Activated CD8-positive, alpha-beta memory T cell treated with anti-CD3 and anti-CD28 coated beads, Interleukin-2, amount 10 ng/mL, durations not matched to agents 7 days and 5 days (primary cell): ENCODE measurements around the gene LRRC10B. TPM values are rescaled to one million over a fixed set of nuclear protein-coding genes. Genes with fewer than 3 reads are reported as not detected.
"Not testable (repeated sequence)": the region's sequence is repeated elsewhere in the genome, so short reads cannot be mapped to it uniquely, and the experiment has no call there.

ENCODE experiments used
- ATAC-seq: fragments of 150-1000 bp; cut with Tn5 transposase; one replicate; pipeline ENCODE4 v1.10.0; 2021; ENCODE audit warnings: moderate library complexity
- CTCF ChIA-PET: fragments of 350-600 bp; sonication (Branson Sonifier 250); formaldehyde crosslinking; loops from one replicate; lab custom pipeline; 2021; ENCODE audit warnings: antibody characterized with exemption; lab: Charles Lee
- DNase-seq: peaks from one replicate; pipeline ENCODE4 v3.0.0-alpha.2; 2020
- H3K27ac Mint-ChIP-seq: one replicate; pipeline ENCODE4 v1.8.0; 2021; ENCODE audit warnings: mild to moderate bottlenecking, mixed read lengths
- H3K27me3 Mint-ChIP-seq: one replicate; pipeline ENCODE4 v1.8.0; 2021; ENCODE audit warnings: mixed read lengths
- H3K36me3 Mint-ChIP-seq: one replicate; pipeline ENCODE4 v1.8.0; 2021; ENCODE audit warnings: mild to moderate bottlenecking, mixed read lengths
- H3K4me1 Mint-ChIP-seq: one replicate; pipeline ENCODE4 v1.8.0; 2021; ENCODE audit warnings: mixed read lengths
- H3K4me3 Mint-ChIP-seq: one replicate; pipeline ENCODE4 v1.8.0; 2021; ENCODE audit warnings: mild to moderate bottlenecking, moderate library complexity, mixed read lengths
- H3K9me3 Mint-ChIP-seq: one replicate; pipeline ENCODE4 v1.8.0; 2022; ENCODE audit warnings: low read depth, mixed read lengths
- total RNA-seq, 2 experiments: library from RNA; stranded (reverse); gene quantifications; one replicate each; pipeline ENCODE4 v1.2.3, GENCODE V29; 2021

Gene LRRC10B
- under 1 TPM in 1 of 2 experiments, not detected in 1; 0.09 TPM for total RNA-seq

- H3K4me1 Mint-ChIP-seq, result peaks cover 11% of the 10 kb centered on the region
- peak within 1 kb of the TSS; percentile 13 for H3K4me3 Mint-ChIP-seq
- ATAC-seq (peak; percentile 54), DNase-seq (peak; percentile 59)
- H3K9me3 Mint-ChIP-seq, result no peaks in the 10 kb centered on the region
- H3K27me3 Mint-ChIP-seq, result peaks cover 57% of the 10 kb centered on the region
- no peaks in the 10 kb centered on the region for H3K36me3 Mint-ChIP-seq
- CTCF ChIA-PET, result interaction anchor here (1.0 to 3.7 kb wide), 5 partner anchors 9 to 73 kb away, joined by 3 to 22 read pairs (median 5); no protein-coding TSS in a partner anchor
- H3K27ac Mint-ChIP-seq, result no peak within 1 kb of the TSS
Observed at GRCh38 chr11:61507962-61508861, at the start of gene LRRC10B. Gene LRRC10B (plus strand): TSS chr11:61508749. CDS start chr11:61508999, 250 bp downstream.

GRCh38 chr11:61460474-61460881 is 48.1 kb upstream of the LRRC10B start:
- H3K9me3 Mint-ChIP-seq, result no peaks in the 10 kb centered on the region
- ATAC-seq (no peak), DNase-seq (no peak)
- CTCF ChIA-PET, result interaction anchor here (1.3 kb wide), 1 partner anchor 8 kb away, joined by 3 read pairs; no protein-coding TSS in a partner anchor
- no peak overlapping the region for H3K4me3 Mint-ChIP-seq
- H3K4me1 Mint-ChIP-seq, result no peaks in the 10 kb centered on the region
- no peak overlapping the region for H3K27ac Mint-ChIP-seq
- peaks cover 11% of the 10 kb centered on the region for H3K36me3 Mint-ChIP-seq
- H3K27me3 Mint-ChIP-seq, result no peaks in the 10 kb centered on the region

- Mint-ChIP-seq H3K4me1 (no peaks in the 10 kb centered on the region), H3K27ac (no peak overlapping the region), H3K9me3 (no peaks in the 10 kb centered on the region)
Observed at GRCh38 chr11:61460986-61461385, 47.6 kb upstream of the LRRC10B start.

GRCh38 chr11:61467602-61468001 is 40.9 kb upstream of the LRRC10B start:
- not testable (repeated sequence) for H3K4me1 Mint-ChIP-seq, ATAC-seq, H3K9me3 Mint-ChIP-seq, H3K27ac Mint-ChIP-seq, H3K27me3 Mint-ChIP-seq, DNase-seq, H3K4me3 Mint-ChIP-seq
- CTCF ChIA-PET, result interaction anchor here (1.7 kb wide), 1 partner anchor 10 kb away, joined by 4 read pairs; no protein-coding TSS in a partner anchor
- H3K36me3 Mint-ChIP-seq, result peaks cover 23% of the 10 kb centered on the region

More at GRCh38 chr11:61460986-61461385, 47.6 kb upstream of the LRRC10B start:
- H3K36me3 Mint-ChIP-seq, result peaks cover 9% of the 10 kb centered on the region
- CTCF ChIA-PET, result interaction anchor here (0.9 to 1.3 kb wide), 4 partner anchors 9 to 56 kb away, joined by 3 to 5 read pairs (median 4); no protein-coding TSS in a partner anchor
- no peak for ATAC-seq
- H3K4me3 Mint-ChIP-seq, result no peak overlapping the region
- no peaks in the 10 kb centered on the region for H3K27me3 Mint-ChIP-seq
- DNase-seq, result no peak

- no peak for ATAC-seq
- H3K36me3 Mint-ChIP-seq, result peaks cover 23% of the 10 kb centered on the region
Observed at GRCh38 chr11:61468002-61468401, 40.5 kb upstream of the LRRC10B start.

GRCh38 chr11:61472282-61472681 is 36.3 kb upstream of the LRRC10B start:
- Mint-ChIP-seq H3K36me3 (peaks cover 16% of the 10 kb centered on the region), H3K4me1 (peaks cover 4% of the 10 kb centered on the region), H3K27ac (no peak overlapping the region), H3K4me3 (no peak overlapping the region), H3K9me3 (no peaks in the 10 kb centered on the region), H3K27me3 (no peaks in the 10 kb centered on the region)
- DNase-seq, result no peak
- CTCF ChIA-PET, result interaction anchor here (1.2 to 15.5 kb wide), 2 partner anchors 36 to 42 kb away, joined by 3 to 180 read pairs; no protein-coding TSS in a partner anchor
- no peak for ATAC-seq

More at GRCh38 chr11:61468002-61468401, 40.5 kb upstream of the LRRC10B start:
- DNase-seq, result no peak
- H3K4me3 Mint-ChIP-seq, result no peak overlapping the region
- CTCF ChIA-PET, result interaction anchor here (1.7 kb wide), 1 partner anchor 9 kb away, joined by 4 read pairs; no protein-coding TSS in a partner anchor
- no peaks in the 10 kb centered on the region for H3K9me3 Mint-ChIP-seq
- no peaks in the 10 kb centered on the region for H3K27me3 Mint-ChIP-seq
- no peak overlapping the region for H3K27ac Mint-ChIP-seq
- peaks cover 4% of the 10 kb centered on the region for H3K4me1 Mint-ChIP-seq

GRCh38 chr11:61472868-61473267 is 35.7 kb upstream of the LRRC10B start:
- Mint-ChIP-seq H3K36me3 (peaks cover 12% of the 10 kb centered on the region), H3K27ac (no peak overlapping the region), H3K27me3 (no peaks in the 10 kb centered on the region), H3K4me3 (no peak overlapping the region), H3K9me3 (no peaks in the 10 kb centered on the region), H3K4me1 (peaks cover 4% of the 10 kb centered on the region)
- CTCF ChIA-PET, result interaction anchor here (1.2 to 15.5 kb wide), 2 partner anchors 35 to 42 kb away, joined by 3 to 180 read pairs; no protein-coding TSS in a partner anchor
- ATAC-seq (no peak), DNase-seq (no peak)

GRCh38 chr11:61473370-61474012 is 35.1 kb upstream of the LRRC10B start:
- H3K27me3 Mint-ChIP-seq, result no peaks in the 10 kb centered on the region
- H3K36me3 Mint-ChIP-seq, result peaks cover 12% of the 10 kb centered on the region
- DNase-seq, result no peak
- H3K27ac Mint-ChIP-seq, result no peak overlapping the region
- no peak overlapping the region for H3K4me3 Mint-ChIP-seq
- no peaks in the 10 kb centered on the region for H3K9me3 Mint-ChIP-seq
- ATAC-seq, result no peak
- H3K4me1 Mint-ChIP-seq, result peaks cover 7% of the 10 kb centered on the region
- CTCF ChIA-PET, result interaction anchor here (15.5 kb wide), 1 partner anchor 41 kb away, joined by 180 read pairs; no protein-coding TSS in a partner anchor

- H3K4me3 Mint-ChIP-seq, result no peak overlapping the region
- peaks cover 7% of the 10 kb centered on the region for H3K4me1 Mint-ChIP-seq
- DNase-seq (no peak), ATAC-seq (no peak)
- H3K27me3 Mint-ChIP-seq, result no peaks in the 10 kb centered on the region
- H3K27ac Mint-ChIP-seq, result no peak overlapping the region
- H3K36me3 Mint-ChIP-seq, result peaks cover 10% of the 10 kb centered on the region
- H3K9me3 Mint-ChIP-seq, result no peaks in the 10 kb centered on the region
- CTCF ChIA-PET, result interaction anchor here (2.7 to 15.5 kb wide), 2 partner anchors 40 to 164 kb away, joined by 12 to 180 read pairs; no protein-coding TSS in a partner anchor
Observed at GRCh38 chr11:61474013-61474643, 34.4 kb upstream of the LRRC10B start.

GRCh38 chr11:61475433-61475832 is 33.1 kb upstream of the LRRC10B start:
- H3K9me3 Mint-ChIP-seq, result no peaks in the 10 kb centered on the region
- H3K27me3 Mint-ChIP-seq, result no peaks in the 10 kb centered on the region
- no peak overlapping the region for H3K27ac Mint-ChIP-seq
- DNase-seq (no peak), ATAC-seq (no peak)
- peaks cover 7% of the 10 kb centered on the region for H3K4me1 Mint-ChIP-seq
- peaks cover 9% of the 10 kb centered on the region for H3K36me3 Mint-ChIP-seq
- H3K4me3 Mint-ChIP-seq, result no peak overlapping the region
- CTCF ChIA-PET, result interaction anchor here (0.7 to 15.5 kb wide), 11 partner anchors 8 to 163 kb away, joined by 3 to 180 read pairs (median 4); partner anchors contain the start of gene LRRC10B

- Mint-ChIP-seq H3K27ac (no peak overlapping the region), H3K4me1 (peaks cover 7% of the 10 kb centered on the region), H3K4me3 (no peak overlapping the region), H3K36me3 (peaks cover 3% of the 10 kb centered on the region), H3K9me3 (no peaks in the 10 kb centered on the region), H3K27me3 (no peaks in the 10 kb centered on the region)
- CTCF ChIA-PET, result interaction anchor here (1.1 to 15.5 kb wide), 11 partner anchors 8 to 257 kb away, joined by 3 to 180 read pairs (median 5); partner anchors contain the start of gene LRRC10B
- no peak for DNase-seq
- no peak for ATAC-seq
Observed at GRCh38 chr11:61476371-61476770, 32.2 kb upstream of the LRRC10B start.

GRCh38 chr11:61477126-61477525 is 31.4 kb upstream of the LRRC10B start:
- Mint-ChIP-seq H3K9me3 (no peaks in the 10 kb centered on the region), H3K4me3 (no peak overlapping the region), H3K27me3 (no peaks in the 10 kb centered on the region), H3K4me1 (peaks cover 4% of the 10 kb centered on the region), H3K27ac (no peak overlapping the region), H3K36me3 (peaks cover 3% of the 10 kb centered on the region)
- CTCF ChIA-PET, result interaction anchor here (0.8 to 15.5 kb wide), 16 partner anchors 9 to 256 kb away, joined by 3 to 180 read pairs (median 4); no protein-coding TSS in a partner anchor
- DNase-seq (no peak), ATAC-seq (no peak)
